Testis (tissue), 3 donors: Measurements from ENCODE around the gene TNPO3. TPM values are rescaled to one million over a fixed set of nuclear protein-coding genes. Genes with fewer than 3 reads are reported as not detected.

Experiments used
- DNase-seq: peaks from one replicate; pipeline ENCODE4 v3.0.0-alpha.2; 2019
- H3K27ac ChIP-seq, 2 donors: fragments of 200-600 bp; sonication (generic); one replicate each; pipeline ENCODE4 v1.5.1; 2019
- H3K27me3 ChIP-seq: fragments of 200-600 bp; sonication (generic); one replicate; pipeline ENCODE4 v1.5.1; 2019
- H3K36me3 ChIP-seq: fragments of 200-600 bp; sonication (generic); one replicate; pipeline ENCODE4 v1.5.1; 2017; ENCODE audit warnings: low read depth; ENCODE audit errors: missing control alignments
- H3K4me1 ChIP-seq: fragments of 200-600 bp; sonication (generic); one replicate; pipeline ENCODE4 v1.5.1; 2019
- H3K4me3 ChIP-seq, 2 donors: fragments of 200-600 bp; sonication (generic); one replicate each; pipeline ENCODE4 v1.5.1; 2017 to 2019
- H3K9me3 ChIP-seq: fragments of 200-600 bp; sonication (generic); one replicate; pipeline ENCODE4 v1.5.1; 2017
- CTCF ChIP-seq, 3 experiments: fragments of 450-650 bp in 2 of 3; fragments of 200-600 bp in 1 of 3; sonication (generic) in 1 of 3; IDR thresholded peaks; one replicate each; pipeline ENCODE4 v1.5.1; 2016 to 2019; ENCODE audit warnings: antibody characterized with exemption in 3 of 3, mild to moderate bottlenecking in 2 of 3, moderate library complexity in 1 of 3
- POLR2A ChIP-seq: fragments of 450-650 bp; IDR thresholded peaks from one replicate; pipeline ENCODE4 v1.6.1; 2017; ENCODE audit warnings: antibody characterized with exemption, mild to moderate bottlenecking, moderate library complexity
- WGBS, 2 donors: methylation state at CpG; one replicate each; pipeline ENCODE4 v1.1.5; 2018; 5-methylcytosine and 5-hydroxymethylcytosine counted together
- intact Hi-C: fragments of 100-400 bp; cut with DNase I; formaldehyde crosslinking; loops from one replicate; pipeline ENCODE4 v1.15.1; 2023; ENCODE audit warnings: low total_unique reads
- polyA plus RNA-seq: library from polyadenylated mRNA; stranded (reverse); fragments of 350-450 nt; fragmentation: Illumina TruSeq; extraction: RNeasy Lipid Tissue Mini Kit (QIAGEN cat#74804); gene quantifications from one replicate; pipeline ENCODE4 v1.2.3, GENCODE V29; 2014; ENCODE audit warnings: low read depth, low replicate concordance; ENCODE audit not compliant: insufficient read depth
- total RNA-seq, 2 donors: library from RNA; depleted of rRNA; stranded (reverse); fragments of >200 nt; gene quantifications; one replicate each; pipeline ENCODE4 v1.2.3, GENCODE V29; 2016

The TNPO3 gene
- total and polyA plus RNA-seq, 3 donors from 2014 or later = 52.5 to 62.8 (median 55.5) TPM

- Histone ChIP-seq H3K4me1 (no peaks in the 10 kb centered on the region), H3K36me3 (no peaks in the 10 kb centered on the region), H3K9me3 (no peaks in the 10 kb centered on the region), H3K27me3 (no peaks in the 10 kb centered on the region), H3K4me3 (no peak overlapping the region), H3K27ac (no peak overlapping the region)
- no peak for DNase-seq
- 92 to 95% methylated on average over 4 of the region's 4 CpGs for WGBS, 2 donors
- TF ChIP-seq POLR2A (no peak), CTCF (IDR thresholded peaks at IDR 0.05) (no peak)
- intact Hi-C loops = no loop called here
Measured at GRCh38 chr7:129013048-129013724, 41.7 kb downstream of the TNPO3 start.

- 91 to 95% methylated on average over 1 of the region's 1 CpG for WGBS, 2 donors
- Histone ChIP-seq H3K27ac (no peak overlapping the region), H3K27me3 (no peaks in the 10 kb centered on the region), H3K4me3 (no peak overlapping the region), H3K9me3 (no peaks in the 10 kb centered on the region), H3K4me1 (no peaks in the 10 kb centered on the region), H3K36me3 (no peaks in the 10 kb centered on the region)
- DNase-seq = no peak
- intact Hi-C loops = no loop called here
- TF ChIP-seq POLR2A (no peak), CTCF (IDR thresholded peaks at IDR 0.05) (no peak)
Measured at GRCh38 chr7:129012641-129013040, 42.3 kb downstream of the TNPO3 start.

- Histone ChIP-seq H3K4me3 (no peak overlapping the region), H3K27me3 (no peaks in the 10 kb centered on the region), H3K36me3 (no peaks in the 10 kb centered on the region), H3K4me1 (no peaks in the 10 kb centered on the region), H3K9me3 (no peaks in the 10 kb centered on the region), H3K27ac (no peak overlapping the region)
- 75 to 81% methylated on average over 3 of the region's 3 CpGs for WGBS, 2 donors
- intact Hi-C loops = no loop called here
- DNase-seq = no peak
- TF ChIP-seq CTCF (IDR thresholded peaks at IDR 0.05) (no peak), POLR2A (no peak)
Measured at GRCh38 chr7:129010075-129010474, 44.8 kb downstream of the TNPO3 start.

GRCh38 chr7:129009437-129009836, 45.5 kb downstream of the TNPO3 start:
- intact Hi-C loops = no loop called here
- Histone ChIP-seq H3K4me1 (no peaks in the 10 kb centered on the region), H3K36me3 (no peaks in the 10 kb centered on the region), H3K27ac (no peak overlapping the region), H3K4me3 (no peak overlapping the region), H3K27me3 (no peaks in the 10 kb centered on the region), H3K9me3 (no peaks in the 10 kb centered on the region)
- 87 to 90% methylated on average over 3 of the region's 3 CpGs for WGBS, 2 donors
- no peak for TF ChIP-seq POLR2A
- no peak for TF ChIP-seq CTCF (IDR thresholded peaks at IDR 0.05)
- no peak for DNase-seq
